8988T (cell line): ENCODE results near the gene EFL1.
A peak's percentile ranks its signal among the peaks of the same experiment; 100 is the strongest.
"Not testable (repeated sequence)": the region's sequence is repeated elsewhere in the genome, so short reads cannot be mapped to it uniquely, and the experiment has no call there.

Experiments used
- DNase-seq: peaks from one replicate; pipeline ENCODE4 v3.0.0; 2011

EFL1 gene

DNA sequence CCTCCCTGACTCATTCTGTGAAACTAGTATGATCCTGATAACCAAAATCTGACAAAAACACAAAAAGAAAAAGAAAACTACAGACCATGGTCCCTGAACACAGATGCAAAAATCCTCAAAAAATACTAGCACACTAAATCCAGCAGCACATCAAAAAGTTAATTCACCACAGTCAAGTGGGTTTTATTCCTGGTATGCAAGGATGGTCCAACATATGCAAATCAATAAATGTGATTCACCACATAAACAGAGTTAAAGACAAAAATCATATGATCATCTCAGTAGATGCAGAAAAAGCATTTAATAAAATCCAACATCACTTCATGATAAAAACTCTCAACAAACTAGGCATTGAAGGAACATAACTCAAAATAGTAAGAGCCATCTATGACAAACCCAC is 12.9 kb upstream of the EFL1 start:
- no peak for DNase-seq

DNA sequence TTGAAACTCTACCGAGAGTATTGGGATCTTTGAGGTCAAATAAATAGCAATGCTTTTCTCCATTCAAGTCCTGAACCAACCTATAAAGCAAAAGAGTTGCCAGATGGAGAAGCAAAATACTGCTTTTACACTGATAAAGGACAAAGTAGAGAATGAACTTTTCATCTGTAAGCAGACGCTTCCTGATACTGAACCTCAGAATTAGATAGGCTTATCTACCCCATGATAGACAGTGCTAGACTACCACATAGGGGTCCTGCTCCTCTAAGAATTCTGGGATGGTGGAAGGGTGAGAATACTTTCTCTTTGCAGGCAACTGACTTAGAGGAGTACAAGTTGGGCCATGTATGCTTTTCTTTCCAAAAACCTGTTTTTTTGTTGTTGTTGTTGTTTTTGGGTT is 9.6 kb upstream of the EFL1 start:
- no peak for DNase-seq

DNA sequence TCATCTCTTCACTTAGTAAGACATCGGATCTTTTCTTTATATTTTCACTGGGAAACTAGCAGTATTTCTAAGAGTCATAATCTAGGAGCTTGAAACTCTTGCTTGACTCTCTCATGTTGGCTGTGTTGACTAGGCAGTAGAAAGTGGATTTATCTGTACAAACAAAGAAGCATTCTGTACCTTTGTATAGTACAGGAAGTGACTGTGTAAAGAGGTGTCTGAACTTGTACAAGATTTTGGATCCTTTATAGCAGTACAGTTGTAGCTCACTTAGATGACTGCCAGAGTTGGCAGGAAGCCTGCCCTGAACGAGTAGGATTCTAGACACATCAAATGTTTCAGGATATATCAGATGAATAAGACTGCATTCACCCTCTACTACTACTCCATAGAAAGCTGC is 5.9 kb upstream of the EFL1 start:
- DNase-seq = not testable (repeated sequence)

DNA sequence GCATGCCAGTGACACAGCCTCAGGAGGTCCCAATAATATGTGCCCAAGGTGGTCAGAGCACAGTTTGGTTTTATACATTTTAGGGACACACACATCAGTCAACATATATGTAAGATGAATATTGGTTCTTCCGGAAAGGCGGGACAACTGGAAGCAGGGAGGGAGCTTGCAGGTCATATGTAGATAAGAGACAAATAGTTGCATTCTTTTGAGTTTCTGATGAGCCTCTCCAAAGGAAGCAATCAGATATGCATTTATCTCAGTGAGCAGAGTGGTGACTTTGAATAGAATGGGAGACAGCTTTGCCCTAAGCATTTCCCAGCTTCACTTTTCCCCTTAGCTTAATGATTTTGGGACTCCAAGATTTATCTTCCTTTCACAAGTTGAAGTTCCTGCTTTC is 4.6 kb upstream of the EFL1 start:
- DNase-seq = not testable (repeated sequence)

DNA sequence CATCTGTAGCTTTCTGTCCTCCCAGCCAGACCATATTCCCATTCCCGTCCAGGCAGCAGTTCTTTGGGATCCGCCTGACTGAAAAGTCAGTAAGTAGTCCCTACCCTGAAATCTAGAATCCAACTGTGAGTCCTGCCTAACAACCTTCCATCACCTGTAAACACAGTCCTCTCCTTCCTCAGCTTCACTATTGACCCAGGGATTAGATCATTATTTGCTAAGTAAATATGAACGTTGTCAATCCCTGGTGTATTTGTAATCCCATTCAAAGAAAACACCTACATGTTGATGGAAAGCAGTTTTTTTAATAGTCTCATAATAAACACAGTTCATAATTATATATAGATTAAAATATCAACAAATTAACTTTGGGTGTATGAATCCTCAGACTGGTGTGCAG is 816 bp upstream of the EFL1 start:
- no peak for DNase-seq

DNA sequence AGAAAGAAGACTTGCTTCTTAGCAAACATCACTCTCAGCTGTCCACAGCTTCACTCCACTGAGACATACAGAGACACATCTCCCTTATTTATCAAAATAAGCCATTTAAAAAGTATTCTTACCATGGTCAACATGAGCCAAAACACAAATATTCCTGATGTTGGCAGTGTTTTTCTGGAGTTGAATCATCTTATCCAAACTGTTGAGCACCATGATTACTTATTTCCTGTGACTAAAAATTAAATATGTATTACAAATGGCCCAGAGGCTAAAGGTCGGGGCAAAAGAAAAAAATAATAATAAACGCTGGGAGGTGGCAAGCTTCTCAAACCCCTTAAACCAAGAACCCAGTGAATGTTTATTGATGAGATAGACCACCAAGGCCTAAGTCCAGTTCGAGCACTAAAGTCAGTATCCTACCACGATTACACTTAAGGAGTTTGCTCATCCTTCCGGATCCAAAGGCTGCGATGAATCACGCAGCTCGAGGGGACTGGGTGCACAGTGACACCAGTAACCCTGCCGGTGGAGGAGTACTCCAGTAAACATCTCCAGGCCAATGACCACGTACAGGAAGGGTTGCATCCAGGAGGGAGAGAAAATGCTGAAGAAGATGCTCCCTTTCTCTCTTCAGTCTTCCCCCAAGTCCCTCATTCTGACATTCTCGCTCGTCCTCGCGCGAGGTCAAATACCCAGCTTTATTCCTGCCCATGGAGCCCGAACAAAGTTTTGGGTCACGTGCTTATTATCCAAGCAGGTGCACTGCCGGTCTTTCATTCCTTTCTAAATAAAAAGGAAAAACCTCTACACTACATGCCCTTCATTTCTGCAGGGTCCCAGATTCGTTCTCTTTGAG is 740 bp downstream of the EFL1 start:
- DNase-seq = not testable (repeated sequence)

DNA sequence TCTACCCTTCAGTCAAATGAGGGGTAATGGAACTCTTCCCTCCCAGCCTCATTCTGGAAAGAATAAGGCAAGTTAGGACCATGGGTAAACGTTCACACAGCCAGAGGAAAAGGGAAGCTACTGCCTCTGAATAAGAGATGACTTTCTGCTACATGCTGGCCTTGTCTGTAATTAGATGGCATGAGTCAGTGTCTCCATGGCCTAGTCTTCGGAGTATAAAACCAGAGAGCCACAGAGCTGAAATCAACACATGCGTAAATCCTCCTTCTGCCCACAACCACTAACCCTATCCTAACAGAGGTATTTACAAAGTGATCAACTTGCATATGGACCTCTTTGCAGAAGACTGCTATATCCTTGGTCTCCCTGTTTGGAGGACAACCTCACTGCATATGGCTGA is 14.3 kb downstream of the EFL1 start:
- DNase-seq = not testable (repeated sequence)

DNA sequence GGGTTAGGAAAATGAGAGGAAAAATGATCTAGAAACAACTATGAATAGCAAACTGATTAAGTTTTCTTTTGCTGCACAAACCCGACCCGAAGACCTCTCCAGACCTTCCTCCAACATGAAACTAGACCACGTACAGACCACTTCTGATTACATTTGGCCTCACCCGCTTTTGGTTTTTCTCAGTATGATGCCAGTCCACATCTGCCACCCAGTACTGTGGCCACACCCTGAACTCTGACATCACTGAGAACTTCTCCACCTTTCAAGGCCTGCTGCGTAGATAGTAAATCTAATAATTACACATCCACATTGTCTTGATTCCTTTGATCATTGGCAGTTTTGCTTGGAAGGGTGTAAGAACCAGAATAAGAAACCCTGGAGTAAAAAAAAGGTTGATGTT is 16.6 kb downstream of the EFL1 start:
- not testable (repeated sequence) for DNase-seq

DNA sequence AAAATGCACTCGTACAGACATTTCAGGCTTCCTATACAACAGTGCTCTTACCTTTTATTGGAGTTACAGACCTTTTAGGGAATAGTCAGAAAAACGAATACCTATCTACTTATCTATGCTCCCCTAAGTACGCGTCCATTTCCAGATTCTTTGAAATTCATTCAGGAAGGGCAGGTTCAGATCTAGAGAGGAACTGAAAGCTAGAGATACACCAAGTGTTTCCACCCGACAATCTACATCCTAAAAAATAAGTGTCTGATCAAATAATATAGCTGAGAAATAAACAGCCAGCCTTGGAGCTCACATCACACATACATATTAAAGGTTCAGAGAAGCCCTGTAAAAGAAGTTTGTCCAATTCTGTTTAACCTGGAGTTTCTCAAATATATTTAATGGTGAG is 18.9 kb downstream of the EFL1 start:
- not testable (repeated sequence) for DNase-seq

DNA sequence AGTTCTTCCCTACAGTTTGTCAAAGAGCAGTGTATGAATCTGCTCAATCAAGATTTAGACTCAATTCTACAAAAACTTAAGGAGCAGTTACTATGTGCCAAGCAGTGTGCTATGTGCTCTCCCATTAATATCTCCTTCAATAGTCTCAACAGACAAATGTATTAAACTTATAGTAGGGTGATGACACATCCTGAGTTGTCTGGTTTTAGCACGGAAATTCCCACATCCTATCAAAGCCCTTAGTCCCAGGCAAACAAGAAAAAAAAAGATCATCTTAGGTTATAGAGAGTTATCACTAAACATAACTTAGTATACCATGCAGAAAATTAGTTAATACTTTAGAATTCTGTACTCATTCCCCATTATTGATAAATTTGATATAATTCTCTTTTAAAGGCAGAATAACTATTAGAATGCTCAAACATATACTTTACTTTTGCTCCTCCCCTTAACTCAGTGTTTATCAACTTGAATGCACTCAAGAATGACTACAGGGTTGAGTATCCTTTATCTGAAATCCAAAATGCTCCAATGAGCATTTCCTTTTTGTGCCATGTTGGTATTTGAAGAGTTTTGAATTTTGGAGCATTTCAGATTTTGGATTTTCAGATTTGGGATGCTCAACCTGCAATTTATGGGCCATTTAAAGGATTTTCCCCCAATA is 20.6 kb downstream of the EFL1 start:
- not testable (repeated sequence) for DNase-seq

DNA sequence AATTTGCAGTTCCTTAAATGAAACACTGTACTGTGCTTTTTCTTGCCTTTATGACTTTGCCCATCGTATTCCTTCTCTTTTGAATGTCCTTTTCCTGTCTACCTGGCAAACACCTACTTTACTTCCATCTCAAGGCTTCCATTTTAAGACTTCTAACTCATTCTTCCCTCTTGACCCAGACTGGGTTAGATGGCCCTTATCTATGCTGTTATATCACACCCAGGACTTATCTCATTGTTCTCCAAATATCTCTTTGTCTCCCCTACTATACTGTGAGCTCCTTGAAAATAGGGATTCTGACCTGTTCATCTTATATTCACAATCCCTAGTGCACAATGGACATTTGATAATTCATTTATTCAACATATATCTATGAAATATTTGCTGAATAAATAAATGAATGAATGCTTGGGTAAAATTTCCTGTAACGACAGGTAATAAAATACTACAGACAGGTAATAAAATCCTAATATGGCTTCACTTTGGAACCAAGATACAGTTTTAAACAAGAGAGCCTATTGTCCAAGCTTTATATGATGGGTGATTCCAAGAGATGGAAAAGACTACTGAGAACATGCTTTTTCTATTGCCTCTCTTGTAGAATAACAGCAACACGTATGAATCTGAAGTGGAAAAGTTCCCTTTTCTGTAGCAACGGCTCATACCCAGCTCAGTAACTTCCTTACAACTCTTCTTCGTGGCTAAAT is 22.7 kb downstream of the EFL1 start:
- DNase-seq = no peak

DNA sequence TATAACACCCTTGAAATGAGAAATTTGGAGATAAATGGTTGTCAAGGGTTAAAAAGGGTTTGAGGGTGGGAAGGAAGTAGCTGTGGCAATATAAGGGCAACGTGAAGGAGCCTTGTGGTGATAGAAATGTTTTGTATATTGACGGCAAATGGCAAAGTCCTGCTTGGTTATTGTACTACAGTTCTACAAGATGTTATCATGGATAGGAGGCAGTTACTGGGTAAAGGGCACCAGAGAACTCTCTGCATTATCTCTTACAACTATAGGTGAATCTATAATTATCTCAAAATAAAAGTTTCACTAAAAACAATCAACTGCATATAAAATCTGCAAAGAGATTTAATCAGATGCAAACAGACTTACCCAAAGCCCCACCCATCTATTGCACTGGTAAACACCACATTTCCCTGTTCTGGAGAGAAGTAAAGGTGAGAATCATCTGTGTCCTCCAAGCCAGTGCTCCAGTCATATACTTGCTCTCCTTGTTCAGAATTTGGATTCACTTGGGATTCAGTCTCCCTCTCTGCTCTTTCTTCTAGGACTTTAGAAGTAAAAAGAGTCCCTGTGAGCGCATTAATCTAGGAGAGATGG is 24.5 kb downstream of the EFL1 start:
- DNase-seq = not testable (repeated sequence)

DNA sequence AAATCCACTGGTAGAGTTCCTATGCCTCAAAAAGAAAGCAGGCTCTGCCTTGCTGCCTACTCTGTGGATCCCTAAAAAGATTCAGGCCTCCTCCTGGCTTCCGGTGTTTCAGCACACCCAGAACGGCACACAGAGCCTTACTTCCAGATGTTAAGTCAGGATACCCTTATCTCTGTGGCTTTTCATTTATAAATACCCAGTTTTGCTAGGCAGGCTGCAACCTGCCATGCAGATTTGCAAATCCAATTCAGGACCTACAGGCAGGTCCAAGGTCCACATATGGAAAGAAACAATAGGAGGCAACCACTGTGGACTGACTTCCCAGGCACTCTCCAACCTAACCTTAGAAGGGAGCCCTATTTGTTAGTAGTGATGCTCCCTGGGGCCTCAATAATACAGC is 30.7 kb downstream of the EFL1 start:
- DNase-seq = no peak

DNA sequence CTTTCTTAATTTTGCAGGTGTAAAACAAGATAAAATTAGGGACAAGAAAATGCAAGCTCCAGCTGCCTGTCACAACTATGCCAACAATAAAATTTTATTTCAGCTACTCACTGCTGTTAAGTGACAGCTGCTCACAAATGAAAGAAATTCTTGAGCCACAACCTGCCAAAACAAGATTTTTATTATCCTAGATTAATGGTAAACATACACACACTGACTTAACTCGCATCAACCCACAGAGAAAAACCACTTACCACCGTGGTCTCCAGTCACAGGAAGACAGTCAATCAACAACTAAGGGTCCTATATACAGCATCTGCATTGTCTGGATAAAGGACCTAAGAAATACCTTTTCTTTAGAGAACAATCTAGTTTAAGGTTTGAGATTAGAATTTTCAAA is 31.3 kb downstream of the EFL1 start:
- DNase-seq = no peak

DNA sequence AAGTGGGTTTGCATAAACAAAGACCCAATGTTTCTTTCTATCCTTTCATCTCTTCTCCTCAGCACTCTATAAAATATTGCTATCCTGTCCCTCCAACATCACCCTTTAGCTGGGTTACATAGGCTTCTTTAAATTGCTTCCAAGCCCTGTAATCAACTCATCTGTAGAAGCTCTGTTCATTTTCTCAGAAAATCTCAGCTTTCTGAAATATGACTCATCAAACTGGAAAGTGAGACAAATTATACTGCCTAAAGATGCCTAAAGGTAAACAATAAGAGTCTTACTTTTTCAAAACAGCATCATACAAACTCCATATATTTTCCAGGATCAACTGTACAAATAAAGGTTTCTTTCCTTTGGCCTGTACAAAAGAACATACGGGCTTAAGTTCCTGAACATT is 33.8 kb downstream of the EFL1 start:
- no peak for DNase-seq

DNA sequence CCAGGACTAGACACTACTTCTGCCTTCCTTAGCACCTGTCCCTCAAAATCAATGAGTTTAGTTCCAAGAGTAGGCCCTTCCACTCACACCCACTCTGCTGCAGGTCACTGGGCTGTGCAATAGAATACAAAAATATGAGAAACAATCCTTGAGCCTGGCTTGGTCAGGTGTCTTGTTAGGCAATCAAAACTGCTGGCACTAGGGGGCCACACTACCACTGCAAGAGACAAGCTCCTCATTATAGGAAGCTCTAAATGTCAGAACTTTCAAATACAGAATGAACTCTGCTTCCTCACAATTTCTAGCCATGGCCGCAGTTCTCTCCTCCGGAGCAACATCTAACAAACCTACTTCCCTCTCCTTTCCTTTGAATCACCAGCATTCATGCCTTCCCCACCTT is 41.0 kb downstream of the EFL1 start:
- not testable (repeated sequence) for DNase-seq

DNA sequence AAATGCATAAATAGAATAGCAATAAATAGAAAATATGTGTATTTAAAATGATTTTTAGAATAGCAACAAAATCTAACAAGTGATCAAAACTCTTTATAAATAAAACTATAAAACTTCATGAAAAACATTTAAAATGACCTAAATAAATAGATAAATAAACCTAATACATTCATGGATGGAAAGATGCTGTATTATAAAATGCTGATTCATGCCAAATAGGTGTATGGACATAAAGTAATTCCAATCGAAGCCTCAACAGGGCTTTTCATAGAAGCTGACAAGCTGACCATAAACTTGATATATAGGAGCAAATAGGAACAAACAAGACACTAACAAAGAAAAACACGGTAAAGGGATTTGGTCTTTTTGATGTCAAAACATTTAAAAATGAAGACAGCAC is 46.4 kb downstream of the EFL1 start:
- DNase-seq = not testable (repeated sequence)

DNA sequence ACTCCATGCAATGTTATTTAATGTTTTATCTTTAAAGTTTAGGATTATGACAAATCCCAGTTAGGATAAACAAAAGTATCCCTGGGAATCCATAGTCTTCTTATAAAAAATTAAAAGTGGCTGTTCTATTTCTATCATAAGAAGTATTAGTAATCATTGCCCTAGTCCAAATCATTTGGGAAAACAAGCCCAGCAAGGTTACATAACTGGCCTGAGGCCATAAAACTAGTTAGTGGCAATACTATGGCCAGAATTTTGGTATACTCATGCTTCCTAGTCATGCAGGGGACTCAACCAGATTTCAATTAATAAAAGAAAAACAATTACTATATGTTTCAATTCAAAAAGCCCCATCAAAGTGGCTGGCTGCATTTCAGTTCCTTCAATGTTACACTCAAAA is 50.3 kb downstream of the EFL1 start:
- DNase-seq = not testable (repeated sequence)

DNA sequence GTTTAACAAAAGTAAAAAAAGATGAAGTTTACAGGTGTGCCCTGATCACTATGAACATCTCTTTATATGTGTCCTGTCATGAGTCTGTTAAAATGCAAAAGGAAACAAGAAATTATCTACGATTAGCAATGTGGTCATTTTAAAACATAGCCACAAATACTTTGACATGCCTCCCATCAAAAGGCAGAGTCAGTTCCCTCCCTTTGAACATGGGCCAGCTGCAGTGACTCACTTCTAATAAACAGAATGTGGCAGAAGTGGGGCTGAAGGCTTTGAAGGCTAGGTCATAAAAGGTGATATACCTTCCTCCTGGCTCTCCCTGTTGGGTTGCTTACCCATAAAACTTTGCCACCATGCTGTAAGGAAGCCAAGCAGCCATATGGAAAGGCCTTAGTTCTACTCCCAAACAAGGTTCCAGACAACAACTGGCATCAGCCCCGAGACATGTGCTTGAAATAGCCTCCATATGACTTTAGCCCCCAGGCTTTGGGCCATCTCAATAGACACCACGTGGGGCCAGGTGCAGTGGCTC is 52.4 kb downstream of the EFL1 start:
- DNase-seq = not testable (repeated sequence)

DNA sequence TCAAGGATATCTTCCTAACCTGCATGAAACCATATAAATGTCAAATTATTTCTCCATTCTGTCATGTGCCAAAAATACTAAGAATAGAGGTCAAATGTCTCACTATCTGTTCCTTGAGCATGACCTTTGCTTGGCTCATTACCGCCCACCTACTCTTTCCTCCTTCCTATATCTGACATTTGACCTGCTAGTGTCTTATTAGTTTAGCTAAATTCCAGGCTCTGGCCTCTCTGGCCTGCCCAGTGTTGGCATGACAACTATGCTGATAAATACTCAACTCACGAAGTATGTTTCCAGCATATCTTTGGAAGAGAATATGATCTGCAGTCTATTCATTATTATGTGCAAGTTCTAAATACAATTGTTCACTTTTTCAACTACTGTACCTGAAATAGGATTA is 58.0 kb downstream of the EFL1 start:
- not testable (repeated sequence) for DNase-seq

DNA sequence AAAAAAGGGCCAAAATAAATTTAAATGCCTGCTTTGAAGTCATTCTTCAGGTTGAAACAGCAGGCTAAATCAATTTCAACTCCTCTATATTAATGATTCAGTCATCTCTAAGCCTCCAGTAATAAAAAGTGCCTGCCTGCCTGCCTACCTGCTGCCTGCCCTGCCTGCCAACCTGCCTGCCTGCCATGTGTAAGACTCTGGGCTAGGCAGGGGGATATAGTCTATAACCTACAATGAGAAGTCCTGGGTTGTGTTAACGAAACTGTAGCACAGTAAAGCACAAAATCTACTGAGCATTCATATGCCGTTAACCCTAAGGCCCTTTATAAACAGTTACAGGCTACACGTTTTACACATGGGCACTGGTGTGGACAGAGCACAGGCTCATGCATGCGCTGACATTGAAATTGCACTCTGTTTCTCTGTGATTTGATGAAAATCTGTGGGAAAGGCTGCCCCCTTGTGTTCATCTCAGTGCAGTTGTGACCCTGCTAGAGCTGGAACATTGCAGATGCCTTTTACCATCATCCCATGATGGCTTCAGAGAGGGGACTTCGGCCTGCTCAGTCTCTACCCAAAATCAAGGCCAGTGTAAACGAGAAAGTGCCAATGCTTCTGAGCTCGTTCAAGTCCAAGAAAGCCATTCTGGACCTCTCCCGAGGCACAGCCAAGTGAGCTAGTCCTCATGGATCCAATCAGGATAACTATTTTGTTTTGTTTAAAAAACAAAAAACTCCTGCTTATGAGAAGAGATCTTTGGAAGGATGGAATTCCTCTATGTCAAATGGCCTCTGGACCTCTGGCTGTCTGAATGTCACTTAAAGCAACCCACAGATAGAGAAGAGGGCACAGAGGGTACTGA is 64.6 kb downstream of the EFL1 start:
- DNase-seq = peak; percentile 11

DNA sequence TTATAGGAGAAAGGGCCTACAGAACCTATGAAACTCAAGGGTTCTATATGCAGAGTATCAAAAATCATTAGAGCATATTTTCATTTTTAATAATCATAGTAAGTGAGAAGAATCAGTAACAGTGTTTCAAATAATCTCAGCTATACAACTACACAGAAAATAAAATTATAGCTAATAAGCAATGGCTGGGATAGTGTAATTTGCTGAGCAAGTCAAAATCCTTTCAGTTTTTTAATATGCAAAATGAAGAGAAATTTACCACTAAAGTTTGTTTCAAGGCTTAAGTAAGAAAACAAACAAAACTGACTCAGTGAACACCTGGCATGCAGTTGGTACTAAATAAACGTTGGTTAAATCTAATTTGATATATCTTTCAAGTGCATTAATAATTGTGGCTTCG is 66.2 kb downstream of the EFL1 start:
- no peak for DNase-seq
